Esophagus mucosa (tissue), 1 donor: ENCODE data around the gene NHERF2. TPM values are rescaled to one million over a fixed set of nuclear protein-coding genes. Genes with fewer than 3 reads are reported as not detected.
"Not testable (repeated sequence)": the region's sequence is repeated elsewhere in the genome, so short reads cannot be mapped to it uniquely, and the experiment has no call there.

Source experiments
- ATAC-seq: fragments of 200-7000 bp; cut with Tn5 transposase; one replicate; pipeline ENCODE4 v1.9.1; 2020
- total RNA-seq: library from RNA; stranded (reverse); gene quantifications from one replicate; pipeline ENCODE4 v1.2.4, GENCODE V29; 2023
- donor health status: DM: yes; HTN: yes; CAD: no.

NHERF2 gene
- total RNA-seq, 1 donor from 2014 or later, result 21.6 TPM

DNA sequence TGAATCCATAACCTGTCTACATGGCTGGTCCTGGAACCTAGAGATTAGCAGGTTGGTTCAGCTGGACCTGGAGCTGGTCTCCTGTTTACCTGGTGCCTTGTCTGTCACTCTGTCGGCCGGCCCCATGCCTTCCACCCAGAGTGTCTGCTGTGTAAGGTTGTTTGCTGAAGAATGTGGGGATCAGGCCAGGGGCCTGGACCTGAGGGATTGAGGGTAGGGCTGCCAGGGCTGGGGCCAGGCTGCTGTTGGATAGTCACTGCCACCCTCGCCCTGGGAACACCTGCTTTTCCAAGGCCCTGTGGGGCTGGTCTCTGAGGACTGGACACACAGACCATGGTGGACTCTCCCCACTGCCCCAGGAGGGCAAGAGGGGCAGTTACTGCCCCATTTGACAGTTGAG, 1.4 kb downstream of the NHERF2 start:
- ATAC-seq, result no peak

DNA sequence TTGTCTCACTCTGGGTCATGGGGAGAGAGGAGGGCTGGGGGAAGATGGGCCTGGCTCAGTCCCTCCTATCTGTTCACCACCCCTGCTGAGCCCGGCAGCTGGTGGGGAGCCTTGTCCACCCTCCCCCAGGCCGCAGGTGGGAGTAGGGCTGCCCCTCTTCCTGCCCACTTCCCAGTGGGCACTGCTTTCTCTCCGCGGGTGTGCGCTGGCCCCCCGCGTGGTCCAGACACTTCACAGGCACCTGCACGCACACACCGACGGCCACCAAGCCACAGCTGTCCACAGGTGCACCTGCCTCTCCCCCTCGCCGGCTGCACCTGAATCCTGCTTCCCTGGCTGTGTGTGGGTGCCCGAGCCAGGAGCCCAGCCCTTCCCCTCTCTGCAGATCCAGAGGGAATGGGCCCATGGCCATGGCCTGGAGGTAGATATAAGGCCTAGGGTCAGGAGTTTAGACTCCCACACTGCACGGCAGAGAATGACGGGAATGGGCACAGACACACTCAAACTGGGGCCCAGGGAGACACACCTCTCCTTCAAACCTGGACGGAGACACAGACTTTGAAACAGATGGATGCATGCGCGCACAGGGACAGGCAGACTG, 2.0 kb downstream of the NHERF2 start:
- ATAC-seq, result no peak

DNA sequence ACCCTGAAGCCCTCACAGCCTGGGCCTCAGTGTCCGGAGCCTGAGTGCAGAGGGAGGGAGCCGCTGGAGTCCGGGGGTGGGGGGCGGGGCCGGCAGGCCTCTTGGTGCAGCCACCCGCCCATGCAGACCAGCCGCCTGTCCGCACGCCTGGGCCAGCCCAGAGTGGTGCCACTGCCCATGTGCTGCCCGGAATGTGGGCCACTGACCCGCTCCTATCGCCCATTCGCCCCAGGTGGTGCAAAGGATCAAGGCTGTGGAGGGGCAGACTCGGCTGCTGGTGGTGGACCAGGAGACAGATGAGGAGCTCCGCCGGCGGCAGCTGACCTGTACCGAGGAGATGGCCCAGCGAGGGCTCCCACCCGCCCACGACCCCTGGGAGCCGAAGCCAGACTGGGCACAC, 2.6 kb downstream of the NHERF2 start:
- ATAC-seq, result no peak

DNA sequence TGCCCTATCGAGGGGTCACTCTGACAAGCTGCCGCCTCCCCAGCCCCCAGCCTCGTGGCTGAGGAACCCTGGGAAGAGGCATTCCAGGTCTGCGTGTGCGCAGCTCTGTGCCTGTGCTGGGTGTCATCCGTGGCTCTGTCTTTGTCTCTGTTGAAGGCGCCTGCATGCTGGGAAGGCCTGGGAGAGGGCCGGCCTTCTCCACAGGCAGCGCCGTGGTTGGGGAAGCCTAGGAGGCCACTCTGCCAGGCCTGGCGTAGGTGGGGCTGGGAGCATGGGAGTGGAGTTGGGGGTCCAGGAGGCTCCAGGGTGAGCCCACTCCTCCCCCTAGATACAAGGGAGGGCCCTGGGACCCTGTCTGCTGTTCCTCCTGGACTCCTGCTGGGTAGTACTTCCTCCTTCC, 3.3 kb downstream of the NHERF2 start:
- ATAC-seq, result no peak

DNA sequence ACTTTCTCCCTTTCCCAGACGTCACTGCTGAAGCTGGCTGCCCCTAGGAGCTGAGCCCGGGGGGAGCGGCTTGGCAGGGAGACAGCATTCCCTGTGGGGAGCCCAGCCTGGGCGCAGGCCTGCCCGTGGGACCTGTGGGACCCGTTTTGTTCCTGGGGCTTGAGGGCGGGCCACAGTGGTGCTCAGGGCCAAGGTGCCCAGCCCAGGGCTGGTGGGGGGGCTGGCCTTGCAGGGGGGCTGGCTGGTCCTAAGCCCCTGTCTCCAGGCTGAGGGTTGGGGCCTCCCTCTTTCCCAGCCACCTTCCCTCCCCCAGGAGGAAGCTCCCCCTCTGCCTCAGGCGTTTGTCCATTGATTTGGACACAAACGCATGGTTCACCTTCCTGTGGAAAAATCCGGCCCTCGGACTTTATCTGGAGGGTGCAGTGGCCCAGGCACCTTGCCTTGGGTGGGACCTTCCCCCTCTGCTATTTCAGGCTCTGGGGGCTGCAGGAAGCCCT, 4.4 kb downstream of the NHERF2 start:
- ATAC-seq, result peak; percentile 12

DNA sequence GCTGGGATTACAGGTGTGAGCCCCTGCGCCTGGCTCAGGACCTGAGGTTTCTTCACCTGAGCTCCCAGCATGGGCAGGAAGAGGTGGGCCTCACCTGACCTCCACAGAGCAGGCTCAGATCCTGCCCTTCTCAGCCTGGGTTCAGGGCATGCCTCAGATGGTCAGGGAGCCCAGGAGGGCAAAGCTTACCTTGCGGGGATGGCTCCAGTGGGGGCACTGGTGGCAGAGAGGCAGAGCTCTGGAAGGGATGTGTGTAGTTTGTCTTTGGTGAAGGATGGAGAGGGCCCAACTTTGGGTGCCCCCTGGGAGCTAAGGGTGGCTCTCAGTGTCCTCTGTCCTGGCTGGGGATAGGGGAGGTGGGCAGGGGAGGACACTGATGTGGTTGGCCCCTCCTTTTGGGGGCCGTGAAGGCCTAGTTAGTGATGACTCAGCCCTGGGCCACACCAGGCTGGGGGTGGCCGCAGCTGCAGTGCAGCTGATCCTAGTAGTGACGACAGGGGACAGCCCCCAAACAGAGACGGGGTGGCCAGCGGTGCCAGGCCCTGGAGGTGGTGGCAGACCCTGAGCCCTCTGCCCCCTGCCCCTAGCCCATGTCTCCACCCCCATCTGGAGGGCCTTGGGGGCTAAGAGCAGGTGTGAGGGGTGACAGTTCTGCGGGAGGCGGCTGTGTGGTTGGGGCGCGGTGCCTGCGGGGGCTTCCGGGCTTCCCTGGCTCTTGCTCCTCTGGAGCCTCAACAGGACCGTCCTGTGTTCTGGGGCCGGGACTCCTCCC, 5.8 kb downstream of the NHERF2 start:
- peak; percentile 3 for ATAC-seq

DNA sequence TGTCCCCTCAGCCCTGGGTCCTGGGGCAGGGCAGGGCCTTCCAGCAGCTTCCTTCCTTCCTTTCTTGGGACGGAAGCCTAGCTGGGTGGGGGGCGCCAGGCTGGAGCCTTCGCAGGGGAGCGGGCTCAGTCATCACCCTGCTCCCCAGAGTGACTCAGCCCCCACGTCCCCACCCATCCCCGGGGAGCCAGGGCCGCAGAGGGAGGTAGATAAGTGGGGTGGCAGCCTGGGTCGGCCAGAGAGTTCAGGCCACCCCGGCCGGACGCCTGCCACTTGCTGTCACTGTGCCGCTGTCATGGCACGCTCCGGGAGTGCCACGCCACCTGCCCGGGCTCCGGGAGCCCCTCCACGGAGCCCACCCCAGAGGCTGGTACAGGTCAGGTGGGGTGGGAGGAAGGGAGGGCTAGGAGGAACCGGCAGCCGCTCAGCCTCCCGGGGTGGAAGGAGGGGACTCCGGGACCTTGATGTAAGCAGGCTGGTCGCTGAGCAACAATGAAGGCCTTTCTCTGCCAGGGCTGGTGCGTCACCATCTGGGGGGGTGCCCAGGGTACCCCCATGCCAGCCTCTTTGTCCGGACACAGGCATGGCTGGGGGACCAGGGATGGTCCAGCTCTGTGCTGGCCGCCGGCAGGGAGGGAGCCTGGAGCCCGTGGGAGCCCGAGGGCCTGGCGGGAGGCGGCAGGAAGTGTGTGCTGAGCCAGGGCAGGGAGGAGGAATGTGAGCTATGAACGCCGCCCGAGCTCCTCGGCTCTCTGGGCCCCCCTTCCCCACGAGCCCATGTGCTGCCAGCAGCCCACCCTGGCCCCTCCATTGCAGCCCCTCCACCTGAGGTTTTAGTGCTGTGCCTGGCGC, 6.6 kb downstream of the NHERF2 start:
- peak; percentile 27 for ATAC-seq

DNA sequence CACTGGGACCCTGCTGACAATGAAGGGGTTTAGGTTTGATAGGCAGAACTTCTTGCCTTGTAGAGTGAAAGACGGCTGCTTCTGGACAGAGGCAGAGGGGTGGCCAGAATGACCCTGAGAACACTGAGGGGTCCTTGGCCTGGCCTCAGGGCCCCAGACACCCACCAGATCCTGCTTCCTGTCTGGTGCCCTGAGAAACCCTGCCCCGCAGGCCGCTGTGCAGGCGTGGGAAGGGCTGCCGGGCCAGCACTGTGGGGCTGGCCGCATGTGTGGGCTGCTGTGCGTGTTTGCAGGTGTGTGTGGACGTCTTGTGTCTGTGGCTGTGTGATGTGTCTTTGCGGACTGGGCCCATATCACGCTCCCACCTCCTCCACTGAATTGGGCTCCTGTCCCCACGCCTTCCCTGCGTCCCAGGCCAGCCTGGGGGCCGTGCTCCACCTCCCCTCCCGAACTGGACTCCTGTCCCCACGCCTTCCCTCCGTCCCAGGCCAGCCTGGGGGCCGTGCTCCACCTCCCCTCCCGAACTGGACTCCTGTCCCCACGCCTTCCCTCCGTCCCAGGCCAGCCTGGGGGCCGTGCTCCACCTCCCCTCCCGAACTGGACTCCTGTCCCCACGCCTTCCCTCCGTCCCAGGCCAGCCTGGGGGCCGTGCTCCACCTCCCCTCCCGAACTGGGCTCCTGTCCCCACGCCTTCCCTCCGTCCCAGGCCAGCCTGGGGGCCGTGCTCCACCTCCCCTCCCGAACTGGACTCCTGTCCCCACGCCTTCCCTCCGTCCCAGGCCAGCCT, 7.4 kb downstream of the NHERF2 start:
- ATAC-seq, result not testable (repeated sequence)

DNA sequence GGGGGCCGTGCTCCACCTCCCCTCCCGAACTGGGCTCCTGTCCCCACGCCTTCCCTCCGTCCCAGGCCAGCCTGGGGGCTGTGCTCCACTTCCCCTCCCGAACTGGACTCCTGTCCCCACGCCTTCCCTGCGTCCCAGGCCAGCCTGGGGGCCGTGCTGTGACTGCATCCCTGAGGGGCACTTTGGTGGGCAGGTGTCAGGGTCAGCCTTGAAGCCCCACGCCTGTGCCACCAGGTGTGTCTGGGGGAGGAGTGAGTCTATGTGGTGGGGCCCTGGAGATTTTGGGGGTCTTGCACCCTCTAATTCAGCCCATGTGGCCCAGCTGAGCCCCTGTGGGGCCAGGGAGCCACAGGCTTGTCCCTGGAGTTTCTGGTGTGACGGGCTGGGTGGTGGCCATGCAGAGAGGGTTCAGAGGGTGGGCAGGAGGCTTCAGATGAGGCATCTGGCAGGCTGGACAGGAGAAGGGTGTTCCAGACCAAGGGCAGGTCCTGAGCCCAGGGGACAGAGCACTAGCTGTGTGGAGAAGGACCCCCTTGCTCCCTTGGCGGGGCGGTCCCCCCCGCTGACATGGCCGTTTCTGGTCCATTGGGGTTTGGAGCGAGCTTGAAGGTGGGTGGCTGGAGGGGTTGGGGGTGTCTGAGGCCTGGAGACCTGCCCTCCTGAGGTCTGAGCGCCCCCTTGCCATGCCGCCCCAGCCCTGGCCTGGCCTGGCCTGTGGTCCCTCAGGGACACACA, 8.2 kb downstream of the NHERF2 start:
- no peak for ATAC-seq

DNA sequence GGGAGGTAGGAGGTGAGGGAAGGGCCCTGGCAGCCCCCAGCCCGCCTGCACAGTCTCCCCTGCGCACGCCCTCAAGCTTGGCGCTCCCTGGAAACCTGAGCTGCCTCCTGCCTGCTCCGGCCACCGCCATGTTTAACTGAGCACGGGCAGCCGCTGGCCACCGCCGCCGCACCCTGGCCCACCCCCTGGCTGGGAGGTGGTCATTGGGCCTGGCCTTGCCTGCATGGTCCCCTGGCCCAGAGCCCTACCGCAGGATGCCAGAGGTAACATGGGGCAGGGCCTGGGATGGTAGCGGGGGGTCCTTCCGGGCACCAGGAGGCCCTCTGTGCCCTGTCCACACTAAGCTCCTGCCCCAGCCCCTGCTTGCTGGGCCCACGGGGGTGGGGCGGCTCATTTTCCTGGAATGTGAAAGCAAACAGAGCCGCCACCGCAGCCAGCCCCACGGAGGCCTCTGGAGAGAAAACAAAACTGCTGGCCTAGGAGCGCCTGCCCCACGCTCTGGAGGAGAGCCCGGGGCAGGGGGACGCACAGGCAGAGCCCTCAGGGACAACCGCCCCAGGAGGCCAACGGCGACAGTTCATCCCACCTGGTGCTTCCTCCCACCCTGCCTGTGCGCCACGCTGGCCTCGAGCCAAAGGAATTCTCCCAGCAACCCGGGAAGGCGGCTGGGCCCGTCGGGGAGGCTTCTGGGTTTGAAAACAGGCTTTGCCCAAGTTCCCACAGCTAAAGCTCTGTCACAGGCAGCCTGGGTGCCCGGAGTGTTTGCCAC, 8.9 kb downstream of the NHERF2 start:
- no peak for ATAC-seq

DNA sequence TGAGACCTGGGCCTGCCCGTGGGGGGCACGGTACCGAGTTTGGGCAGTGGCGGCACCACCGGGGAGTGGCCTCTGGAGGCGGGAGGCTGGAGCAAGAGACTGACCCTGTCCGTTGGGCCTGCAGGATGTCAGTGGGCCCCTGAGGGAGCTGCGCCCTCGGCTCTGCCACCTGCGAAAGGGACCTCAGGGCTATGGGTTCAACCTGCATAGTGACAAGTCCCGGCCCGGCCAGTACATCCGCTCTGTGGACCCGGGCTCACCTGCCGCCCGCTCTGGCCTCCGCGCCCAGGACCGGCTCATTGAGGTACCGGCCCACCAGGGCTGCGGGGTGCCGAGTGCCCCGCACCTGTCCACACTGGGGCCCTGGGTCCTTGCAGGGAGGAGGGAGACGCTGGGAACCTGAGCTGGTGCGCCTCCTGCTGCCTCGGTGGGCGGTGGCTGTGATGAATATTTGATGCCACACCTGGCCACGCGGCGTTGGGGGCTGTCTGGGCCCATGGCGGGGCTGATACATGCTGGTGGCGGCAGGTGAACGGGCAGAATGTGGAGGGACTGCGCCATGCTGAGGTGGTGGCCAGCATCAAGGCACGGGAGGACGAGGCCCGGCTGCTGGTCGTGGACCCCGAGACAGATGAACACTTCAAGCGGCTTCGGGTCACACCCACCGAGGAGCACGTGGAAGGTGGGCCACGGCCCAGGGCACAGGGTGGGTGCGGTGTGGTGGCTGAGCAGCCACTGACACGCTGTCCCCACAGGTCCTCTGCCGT, 9.7 kb downstream of the NHERF2 start:
- ATAC-seq, result no peak

DNA sequence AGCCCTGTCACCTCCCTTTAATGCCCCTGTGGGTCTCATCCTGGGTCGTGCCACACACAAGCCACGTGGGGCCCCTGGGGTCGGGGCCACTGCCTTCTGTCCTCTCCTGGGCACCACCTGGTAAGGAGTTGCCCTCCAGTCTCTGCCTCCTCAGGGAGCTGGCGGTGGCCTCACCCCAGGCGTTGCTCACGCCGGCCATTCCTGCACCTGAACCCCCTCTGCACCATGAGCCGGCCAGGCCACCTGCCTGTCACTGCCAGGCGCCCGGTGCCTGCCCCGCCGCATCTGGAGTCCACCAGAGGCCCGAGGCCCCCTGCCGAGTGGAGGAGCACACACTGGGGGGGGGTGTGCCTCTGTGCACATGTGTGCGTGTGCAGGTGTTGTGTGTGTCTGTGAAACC, 10.4 kb downstream of the NHERF2 start:
- no peak for ATAC-seq

DNA sequence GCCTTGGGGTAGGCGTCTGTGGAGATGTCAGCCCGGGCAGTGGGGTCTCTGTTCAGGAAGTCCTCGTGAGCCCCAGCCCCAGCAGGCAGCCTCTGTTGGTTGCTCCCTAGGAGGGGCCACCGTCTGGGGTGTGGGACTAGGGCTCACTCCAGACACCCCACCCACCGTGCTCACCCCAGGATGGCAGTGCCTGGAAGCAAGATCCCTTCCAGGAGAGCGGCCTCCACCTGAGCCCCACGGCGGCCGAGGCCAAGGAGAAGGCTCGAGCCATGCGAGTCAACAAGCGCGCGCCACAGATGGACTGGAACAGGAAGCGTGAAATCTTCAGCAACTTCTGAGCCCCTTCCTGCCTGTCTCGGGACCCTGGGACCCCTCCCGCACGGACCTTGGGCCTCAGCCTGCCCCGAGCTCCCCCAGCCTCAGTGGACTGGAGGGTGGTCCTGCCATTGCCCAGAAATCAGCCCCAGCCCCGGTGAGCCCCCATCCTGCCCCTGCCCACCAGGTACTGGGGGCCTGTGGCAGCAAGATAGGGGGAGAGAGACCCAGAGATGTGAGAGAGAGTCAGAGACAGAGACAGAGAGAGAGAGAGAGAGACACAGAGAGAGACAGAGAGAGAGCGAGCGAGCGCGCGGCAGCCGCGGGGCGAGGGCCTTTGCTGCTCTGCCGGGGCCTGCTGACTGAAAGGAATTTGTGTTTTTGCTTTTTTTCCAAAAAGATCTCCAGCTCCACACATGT, 11.1 kb downstream of the NHERF2 start:
- no peak for ATAC-seq

DNA sequence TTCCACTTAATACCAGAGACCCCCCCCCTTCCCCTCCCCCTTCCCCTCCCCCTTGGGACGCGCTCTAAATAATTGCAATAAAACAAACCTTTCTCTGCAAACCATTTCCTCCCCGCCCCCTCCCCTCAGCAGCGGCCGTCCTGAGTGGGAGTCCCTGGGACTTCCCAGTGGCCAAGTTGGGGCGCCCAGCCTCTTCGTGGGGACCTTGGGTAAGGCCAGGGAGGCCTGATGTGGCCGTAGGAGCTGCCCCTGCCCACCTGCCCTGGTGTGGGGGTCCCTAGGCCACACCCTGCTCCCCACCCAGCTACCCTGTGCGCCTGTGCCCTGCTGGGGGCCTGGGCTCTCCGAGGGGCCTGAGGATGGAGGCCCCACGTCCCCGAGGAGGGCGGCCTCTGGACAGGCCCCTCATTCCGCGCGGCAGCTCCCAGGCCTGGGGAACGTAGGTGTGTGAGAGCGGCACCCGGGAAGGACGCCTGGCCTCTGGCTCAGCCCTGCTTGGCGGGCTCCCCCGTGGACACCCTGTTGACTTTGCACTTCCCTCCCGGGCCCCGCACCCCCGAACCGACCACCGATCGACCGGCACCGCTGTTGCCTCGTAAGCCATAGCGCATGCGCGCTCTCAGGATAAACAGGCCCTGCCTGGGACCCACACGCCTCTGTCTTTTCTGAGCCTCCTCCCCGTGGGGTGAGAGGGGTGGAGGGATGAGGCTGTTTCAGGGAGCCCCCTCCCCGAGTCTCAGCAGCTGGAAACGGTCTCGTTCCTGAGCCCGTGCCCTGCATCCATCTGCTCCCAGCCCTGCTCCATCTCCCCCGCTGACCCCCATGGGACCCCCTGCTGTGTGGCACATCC, 11.9 kb downstream of the NHERF2 start:
- ATAC-seq, result no peak

DNA sequence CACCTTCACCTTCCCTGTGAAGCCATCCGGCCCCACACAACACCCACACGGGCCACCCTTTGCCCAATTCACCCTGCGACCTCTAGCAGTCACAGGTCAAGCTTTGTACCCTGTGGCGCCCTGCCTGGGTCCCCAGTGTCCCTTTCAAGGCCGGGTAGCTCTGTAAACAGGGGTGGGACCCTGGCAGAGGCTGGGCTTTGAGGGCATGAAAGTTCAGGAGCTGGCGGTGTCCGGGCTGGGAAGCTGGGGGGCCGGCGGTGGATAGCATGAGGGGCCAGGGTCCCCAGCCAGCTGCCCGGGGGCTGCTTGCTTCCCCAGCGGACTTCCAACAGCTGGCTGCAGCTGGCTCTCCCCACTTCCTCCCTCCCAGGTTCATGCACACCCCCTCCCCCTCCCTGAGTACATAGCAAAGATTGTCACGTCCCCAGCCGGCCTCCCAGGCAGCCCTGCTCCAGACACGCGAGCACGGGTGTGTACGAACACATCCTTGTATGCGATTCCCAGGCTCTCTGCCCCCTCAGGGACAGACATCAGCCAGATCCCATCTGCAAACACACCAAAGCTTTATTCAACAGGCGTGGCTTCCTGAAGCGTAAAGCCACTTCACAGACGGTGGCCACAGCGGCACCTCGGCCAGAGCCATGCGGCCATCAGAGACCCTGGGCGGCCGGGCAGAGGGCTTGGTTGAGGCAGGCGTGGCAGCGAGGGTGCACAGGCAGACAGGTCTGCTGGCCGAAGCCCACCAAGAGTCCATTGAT, 12.8 kb downstream of the NHERF2 start:
- ATAC-seq, result no peak

DNA sequence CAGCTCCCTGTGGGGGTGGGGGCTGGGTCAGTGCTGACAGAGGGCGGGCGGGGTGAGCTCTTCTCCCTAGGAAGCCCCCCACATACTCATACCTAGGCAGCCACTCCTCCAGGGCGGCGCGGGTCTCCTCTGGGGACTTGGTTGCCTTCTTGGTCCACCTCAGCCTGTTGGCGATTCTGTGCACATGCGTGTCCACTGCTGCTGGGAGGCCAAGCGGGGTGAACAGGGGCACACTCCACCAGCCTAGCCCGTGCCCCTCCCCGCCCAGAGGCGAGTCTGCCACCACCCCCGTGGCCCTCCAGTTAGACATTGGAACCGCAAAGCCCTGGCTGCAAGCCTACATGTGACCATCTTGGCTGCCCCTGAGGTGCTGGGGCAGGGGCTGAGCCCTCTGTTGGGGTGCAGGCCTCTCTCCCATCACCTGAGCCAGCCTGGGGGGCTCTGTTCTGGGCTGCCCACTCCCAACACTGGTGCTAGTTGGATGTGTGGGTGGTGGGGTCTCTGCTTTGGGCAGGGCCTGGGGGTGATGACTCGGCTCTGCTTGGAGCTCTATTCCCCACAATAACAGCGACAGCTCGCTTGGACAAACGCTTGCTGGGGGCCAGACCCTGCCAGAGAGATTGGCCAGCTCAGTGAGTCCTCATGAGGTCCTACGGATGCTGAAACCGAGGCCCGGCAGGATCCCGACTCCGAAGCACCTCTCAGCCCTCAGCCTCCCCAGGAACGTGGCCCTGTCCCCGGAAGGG, 13.5 kb downstream of the NHERF2 start:
- ATAC-seq, result no peak
